H9 (cell line): ENCODE results near the gene ASTN2. TPM values are rescaled to one million over a fixed set of nuclear protein-coding genes. Genes with fewer than 3 reads are reported as not detected.

ENCODE experiments used
- DNase-seq: peaks from one replicate; pipeline ENCODE4 v3.0.0-alpha.2; 2017
- H2AFZ ChIP-seq: one replicate; pipeline ENCODE4 v1.6.1; 2013; ENCODE audit warnings: mild to moderate bottlenecking, low read length, control low read depth, moderate library complexity
- H2AK5ac ChIP-seq: 2 replicates; pipeline ENCODE4 v1.6.1; 2013; ENCODE audit warnings: low read length, control low read depth, mixed read lengths; ENCODE audit not compliant: insufficient read length
- H2BK120ac ChIP-seq: one replicate; pipeline ENCODE4 v1.6.1; 2013; ENCODE audit warnings: low read depth, mild to moderate bottlenecking, low read length, control low read depth, inconsistent platforms; ENCODE audit not compliant: poor library complexity, severe bottlenecking
- H2BK12ac ChIP-seq: 2 replicates; pipeline ENCODE4 v1.6.1; 2013; ENCODE audit warnings: low read length, control low read depth, mixed read lengths, low read depth; ENCODE audit not compliant: insufficient read length
- H2BK15ac ChIP-seq: 2 replicates; pipeline ENCODE4 v1.6.1; 2013; ENCODE audit warnings: low read depth, low read length, control low read depth
- H2BK20ac ChIP-seq: one replicate; pipeline ENCODE4 v1.6.1; 2013; ENCODE audit warnings: low read depth, mild to moderate bottlenecking, low read length, control low read depth, inconsistent platforms; ENCODE audit not compliant: poor library complexity, severe bottlenecking
- H2BK5ac ChIP-seq: 2 replicates; pipeline ENCODE4 v1.6.1; 2013; ENCODE audit warnings: low read length, control low read depth, mixed read lengths; ENCODE audit not compliant: insufficient read length
- H3K14ac ChIP-seq: 2 replicates; pipeline ENCODE4 v1.6.1; 2013; ENCODE audit warnings: low read length, control low read depth; ENCODE audit not compliant: insufficient read depth
- H3K18ac ChIP-seq: 2 replicates; pipeline ENCODE4 v1.6.1; 2013; ENCODE audit warnings: low read depth, mild to moderate bottlenecking, mixed read lengths, low read length, control low read depth; ENCODE audit not compliant: insufficient read length
- H3K23ac ChIP-seq: 2 replicates; pipeline ENCODE4 v1.6.1; 2013; ENCODE audit warnings: low read length, control low read depth, mixed read lengths, low read depth; ENCODE audit not compliant: insufficient read length
- H3K23me2 ChIP-seq: 2 replicates; pipeline ENCODE4 v1.6.1; 2013; ENCODE audit warnings: low read depth, mild to moderate bottlenecking, mixed read lengths, low read length, control low read depth; ENCODE audit not compliant: insufficient read length, poor library complexity, severe bottlenecking
- H3K27ac ChIP-seq: 2 replicates; pipeline ENCODE4 v1.5.1; 2013; ENCODE audit warnings: low read length, control low read depth, mixed read lengths, low read depth; ENCODE audit not compliant: insufficient read length
- H3K27me3 ChIP-seq: 2 replicates; pipeline ENCODE4 v1.6.1; 2013; ENCODE audit warnings: low read length, control low read depth, inconsistent platforms; ENCODE audit not compliant: insufficient read depth
- H3K4ac ChIP-seq: 2 replicates; pipeline ENCODE4 v1.6.1; 2013; ENCODE audit warnings: low read depth, mild to moderate bottlenecking, control low read depth, inconsistent platforms, low read length, moderate library complexity
- H3K4me1 ChIP-seq: 2 replicates; pipeline ENCODE4 v1.6.1; 2013; ENCODE audit warnings: low read length, control low read depth, inconsistent platforms; ENCODE audit not compliant: insufficient read depth
- H3K4me2 ChIP-seq: 2 replicates; pipeline ENCODE4 v1.6.1; 2013; ENCODE audit warnings: low read length, control low read depth, mixed read lengths; ENCODE audit not compliant: insufficient read length, insufficient read depth
- H3K56ac ChIP-seq: 2 replicates; pipeline ENCODE4 v1.6.1; 2013; ENCODE audit warnings: low read depth, mild to moderate bottlenecking, mixed read lengths, low read length, control low read depth; ENCODE audit not compliant: insufficient read length
- H3K79me1 ChIP-seq: 2 replicates; pipeline ENCODE4 v1.6.1; 2013; ENCODE audit warnings: low read depth, mild to moderate bottlenecking, moderate library complexity, low read length, control low read depth, inconsistent platforms; ENCODE audit not compliant: insufficient read depth, poor library complexity, severe bottlenecking
- H3K79me2 ChIP-seq: 2 replicates; pipeline ENCODE4 v1.6.1; 2013; ENCODE audit warnings: low read length, control low read depth, inconsistent platforms; ENCODE audit not compliant: insufficient read depth
- H3K9ac ChIP-seq: 2 replicates; pipeline ENCODE4 v1.6.1; 2013; ENCODE audit warnings: low read length, control low read depth, mixed read lengths; ENCODE audit not compliant: insufficient read length; ENCODE audit errors: extremely low read depth
- H3K9me3 ChIP-seq: one replicate; pipeline ENCODE4 v1.6.1; 2013; ENCODE audit warnings: low read depth, low read length, inconsistent platforms; ENCODE audit not compliant: control insufficient read depth
- H3T11ph ChIP-seq: one replicate; pipeline ENCODE4 v1.6.1; 2013; ENCODE audit warnings: mild to moderate bottlenecking, low read length, control low read depth, inconsistent platforms
- H4K20me1 ChIP-seq: one replicate; pipeline ENCODE4 v1.6.1; 2013; ENCODE audit not compliant: control insufficient read depth, insufficient read length, insufficient read depth
- H4K5ac ChIP-seq: 2 replicates; pipeline ENCODE4 v1.6.1; 2013; ENCODE audit warnings: low read depth, mild to moderate bottlenecking, mixed read lengths, low read length, control low read depth; ENCODE audit not compliant: insufficient read length
- H4K8ac ChIP-seq: replicated peaks from 2 replicates; pipeline ENCODE4 v1.6.1; 2013; ENCODE audit warnings: low read length, control low read depth, mixed read lengths, low read depth; ENCODE audit not compliant: insufficient read length
- H4K91ac ChIP-seq: 2 replicates; pipeline ENCODE4 v1.6.1; 2013; ENCODE audit warnings: low read depth, mild to moderate bottlenecking, moderate library complexity, mixed read lengths, low read length, control low read depth; ENCODE audit not compliant: insufficient read length
- H3K27ac Mint-ChIP-seq, 3 experiments: 2 replicates in 2 of 3; 3 replicates in 1 of 3; pipeline ENCODE4 v1.8.0; 2020 to 2021; ENCODE audit warnings: mixed read lengths in 3 of 3, mild to moderate bottlenecking in 1 of 3, moderate library complexity in 1 of 3
- H3K27me3 Mint-ChIP-seq: 2 replicates; pipeline ENCODE4 v1.8.0; 2021; ENCODE audit warnings: low read depth, mild to moderate bottlenecking, moderate library complexity, mixed read lengths
- H3K36me3 Mint-ChIP-seq, 3 experiments: 2 replicates in 2 of 3; 3 replicates in 1 of 3; pipeline ENCODE4 v1.8.0; 2020 to 2021; ENCODE audit warnings: low read depth in 3 of 3, mixed read lengths in 3 of 3; ENCODE audit not compliant: insufficient read depth in 1 of 3
- H3K4me1 Mint-ChIP-seq, 2 experiments: 2 replicates each; pipeline ENCODE4 v1.8.0; 2020; ENCODE audit warnings: mixed read lengths in 2 of 2
- H3K4me3 Mint-ChIP-seq, 2 experiments: 2 replicates in 1 of 2; 3 replicates in 1 of 2; pipeline ENCODE4 v1.8.0; 2020 to 2021; ENCODE audit warnings: mild to moderate bottlenecking in 2 of 2, mixed read lengths in 2 of 2, moderate library complexity in 1 of 2
- H3K9me3 Mint-ChIP-seq, 2 experiments: 2 replicates in 1 of 2; 3 replicates in 1 of 2; pipeline ENCODE4 v1.8.0; 2020; ENCODE audit warnings: mild to moderate bottlenecking in 2 of 2, mixed read lengths in 2 of 2, moderate library complexity in 1 of 2
- WGBS: extraction: QIAGEN DNeasy Blood & Tissue Kit; methylation state at CpG from one replicate; pipeline ENCODE4 v1.1.7; 2013; ENCODE audit warnings: missing lambda C conversion rate, low lambda C conversion rate, mixed read lengths; ENCODE audit not compliant: insufficient read length; ENCODE audit errors: extremely low coverage; 5-methylcytosine and 5-hydroxymethylcytosine counted together
- total RNA-seq: library from RNA; stranded (reverse); gene quantifications from 2 replicates; pipeline ENCODE4 v1.2.1, GENCODE V29; 2021
- TF ChIP-seq, protein P1 (sequence below): fragments of 200-600 bp; sonication (generic); conservative IDR thresholded peaks from 3 replicates; pipeline ENCODE4 v1.8.0; 2021; ENCODE audit warnings: antibody characterized with exemption, mild to moderate bottlenecking

The ASTN2 gene
- total RNA-seq, 1 experiment from 2014 or later = 9.7 TPM

DNA sequence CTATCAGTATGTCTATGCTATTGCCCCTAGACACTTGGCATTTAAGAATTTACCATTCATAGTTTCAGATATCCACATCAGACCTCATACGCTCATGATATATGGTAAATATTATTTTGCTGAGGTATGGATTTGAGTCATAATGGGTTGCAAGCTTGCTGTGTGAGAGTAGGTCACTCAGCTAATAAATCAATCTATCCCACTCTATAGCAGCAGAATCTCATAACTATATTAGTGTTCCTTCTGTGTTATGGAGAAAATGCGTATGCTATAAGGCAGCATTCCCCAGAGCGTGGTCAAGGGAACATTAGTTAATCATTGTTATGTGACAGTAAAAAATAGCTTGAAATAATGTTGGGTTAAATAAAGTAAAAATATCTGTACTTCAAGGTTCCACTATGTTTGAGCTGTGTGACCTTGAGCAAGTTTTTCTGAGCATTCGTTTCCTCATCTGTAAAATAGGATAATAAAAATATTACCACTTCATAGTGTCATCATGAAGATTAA lies 720.0 kb downstream of the ASTN2 start:
- no peak overlapping the region for H3T11ph ChIP-seq
- H3K14ac ChIP-seq = no peak overlapping the region
- H4K5ac ChIP-seq = no peak overlapping the region
- H2AK5ac ChIP-seq = no peak overlapping the region
- Mint-ChIP-seq H3K27me3 (no peaks in the 10 kb centered on the region), H3K9me3 (no peaks in the 10 kb centered on the region), H3K4me3 (no peak overlapping the region), H3K36me3 (peaks cover 12 to 26% (median 26%) of the 10 kb centered on the region in 3 experiments; a peak in 6 of 7 replicates), H3K4me1 (no peaks in the 10 kb centered on the region), H3K27ac (no peak overlapping the region)
- H3K79me2 ChIP-seq = no peaks in the 10 kb centered on the region
- no peak overlapping the region for H4K91ac ChIP-seq
- no peaks in the 10 kb centered on the region for H3K9me3 ChIP-seq
- no peak overlapping the region for H3K4me2 ChIP-seq
- 0 out of 2 replicates have a peak, but pooled peaks cover 3% of the 10 kb centered on the region for H3K4me1 ChIP-seq
- H2AFZ ChIP-seq = no peak overlapping the region
- no peak overlapping the region for H2BK20ac ChIP-seq
- H3K27ac ChIP-seq = no peak overlapping the region
- H3K79me1 ChIP-seq = no peaks in the 10 kb centered on the region
- no peak overlapping the region for H2BK120ac ChIP-seq
- no peak overlapping the region for H3K4ac ChIP-seq
- no peak overlapping the region for H2BK12ac ChIP-seq
- no peaks in the 10 kb centered on the region for H4K20me1 ChIP-seq
- no CpG with 5 or more reads among the region's 4 CpGs for WGBS
- H3K18ac ChIP-seq = no peak overlapping the region
- no peak overlapping the region for H2BK15ac ChIP-seq
- no peak for DNase-seq
- H2BK5ac ChIP-seq = no peak overlapping the region
- H3K9ac ChIP-seq = no peak overlapping the region
- TF ChIP-seq, protein P1, sequence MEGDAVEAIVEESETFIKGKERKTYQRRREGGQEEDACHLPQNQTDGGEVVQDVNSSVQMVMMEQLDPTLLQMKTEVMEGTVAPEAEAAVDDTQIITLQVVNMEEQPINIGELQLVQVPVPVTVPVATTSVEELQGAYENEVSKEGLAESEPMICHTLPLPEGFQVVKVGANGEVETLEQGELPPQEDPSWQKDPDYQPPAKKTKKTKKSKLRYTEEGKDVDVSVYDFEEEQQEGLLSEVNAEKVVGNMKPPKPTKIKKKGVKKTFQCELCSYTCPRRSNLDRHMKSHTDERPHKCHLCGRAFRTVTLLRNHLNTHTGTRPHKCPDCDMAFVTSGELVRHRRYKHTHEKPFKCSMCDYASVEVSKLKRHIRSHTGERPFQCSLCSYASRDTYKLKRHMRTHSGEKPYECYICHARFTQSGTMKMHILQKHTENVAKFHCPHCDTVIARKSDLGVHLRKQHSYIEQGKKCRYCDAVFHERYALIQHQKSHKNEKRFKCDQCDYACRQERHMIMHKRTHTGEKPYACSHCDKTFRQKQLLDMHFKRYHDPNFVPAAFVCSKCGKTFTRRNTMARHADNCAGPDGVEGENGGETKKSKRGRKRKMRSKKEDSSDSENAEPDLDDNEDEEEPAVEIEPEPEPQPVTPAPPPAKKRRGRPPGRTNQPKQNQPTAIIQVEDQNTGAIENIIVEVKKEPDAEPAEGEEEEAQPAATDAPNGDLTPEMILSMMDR = no peak
- no peak overlapping the region for H3K56ac ChIP-seq
- H3K23ac ChIP-seq = no peak overlapping the region
- H3K27me3 ChIP-seq = no peaks in the 10 kb centered on the region
- no peaks in the 10 kb centered on the region for H3K23me2 ChIP-seq
- no peak overlapping the region for H4K8ac ChIP-seq
